HepG2 (cell line): Measurements from ENCODE around the gene CHRNA3. TPM values are rescaled to one million over a fixed set of nuclear protein-coding genes. Genes with fewer than 3 reads are reported as not detected.
A peak's percentile ranks its signal among the peaks of the same experiment; 100 is the strongest.

Source experiments
- ATAC-seq: fragments of 200-7000 bp; cut with Tn5 transposase; 3 replicates; pipeline ENCODE4 v1.9.1; 2020; ENCODE audit warnings: mild to moderate bottlenecking, moderate library complexity
- BruUV-seq: library from RNA; stranded (reverse); fragments of 400-500 nt; replicated peaks from 2 replicates; lab custom pipeline; 2021; lab: Mats Ljungman, UMichigan
- CTCF ChIA-PET: fragments of 300-600 bp; formaldehyde crosslinking; extraction: SDS; loops from one replicate; lab custom pipeline; 2021; ENCODE audit warnings: low total read pairs, inconsistent platforms, low intra/inter-chr PET ratio; lab: Yijun Ruan, JAX
- POLR2A ChIA-PET: fragments of 350-600 bp; sonication (Branson Sonifier 250); formaldehyde crosslinking; loops from one replicate; lab custom pipeline; 2020; ENCODE audit warnings: antibody characterized with exemption, inconsistent platforms; lab: Yijun Ruan, JAX
- DNase-seq: peaks from one replicate; pipeline ENCODE4 v3.0.0-alpha.2; 2015; ENCODE audit warnings: low spot score
- FAIRE-seq: peaks from 3 replicates; lab custom pipeline; 2011; peaks lifted over from hg19 to GRCh38; lab: Jason Lieb, UNC
- H2AFZ ChIP-seq: one replicate; pipeline ENCODE4 v1.6.1; 2011; ENCODE audit warnings: low read length, inconsistent platforms
- H3K27ac ChIP-seq: fragments of 300-600 bp; 3 replicates; pipeline ENCODE4 v1.8.0; 2011; ENCODE audit warnings: mixed run types, mild to moderate bottlenecking, mixed read lengths, low read length, inconsistent platforms; ENCODE audit not compliant: insufficient read depth; ENCODE audit errors: extremely low read length
- H3K27me3 ChIP-seq, 2 experiments: fragments of 200-600 bp in 1 of 2; 2 replicates in 1 of 2; 3 replicates in 1 of 2; pipeline versions ENCODE4 v1.6.0 to v1.8.0; 2011; ENCODE audit warnings: low read length in 2 of 2, mild to moderate bottlenecking in 2 of 2, moderate library complexity in 2 of 2, inconsistent platforms in 1 of 2; ENCODE audit not compliant: insufficient read depth in 2 of 2, control insufficient read depth in 1 of 2
- H3K36me3 ChIP-seq, 2 experiments: fragments of 200-600 bp in 1 of 2; replicated peaks in 1 of 2; 2 replicates in 1 of 2; 3 replicates in 1 of 2; pipeline versions ENCODE4 v1.5.1 to v1.8.0; 2011; ENCODE audit warnings: low read length in 2 of 2, inconsistent platforms in 1 of 2; ENCODE audit not compliant: insufficient read depth in 2 of 2, control insufficient read depth in 1 of 2
- H3K4me1 ChIP-seq: 2 replicates; pipeline ENCODE4 v1.5.1; 2012; ENCODE audit warnings: low read length, inconsistent platforms; ENCODE audit not compliant: insufficient read depth
- H3K4me2 ChIP-seq: 2 replicates; pipeline ENCODE4 v1.6.0; 2011; ENCODE audit warnings: low read depth, low read length, inconsistent platforms
- H3K4me3 ChIP-seq, 3 experiments: fragments of 200-600 bp in 1 of 3; sonication (generic), shearing (Covaris generic) in 1 of 3; replicated peaks in 1 of 3; 2 replicates each; pipeline ENCODE4 v1.5.1; 2011 to 2016; ENCODE audit warnings: low read length in 3 of 3, inconsistent platforms in 2 of 3, low read depth in 2 of 3, mild to moderate bottlenecking in 2 of 3, control low read depth in 1 of 3, mixed read lengths in 1 of 3; ENCODE audit not compliant: insufficient read depth in 1 of 3
- H3K79me2 ChIP-seq: one replicate; pipeline ENCODE4 v1.6.1; 2011; ENCODE audit warnings: low read length, inconsistent platforms; ENCODE audit not compliant: insufficient read depth
- H3K9ac ChIP-seq: 2 replicates; pipeline ENCODE4 v1.6.0; 2011; ENCODE audit warnings: mild to moderate bottlenecking, low read depth, low read length, inconsistent platforms; ENCODE audit not compliant: insufficient read depth
- H3K9me3 ChIP-seq: 2 replicates; pipeline ENCODE4 v1.5.1; 2012; ENCODE audit warnings: mild to moderate bottlenecking, low read length
- H4K20me1 ChIP-seq: 2 replicates; pipeline ENCODE4 v1.6.0; 2011; ENCODE audit warnings: inconsistent platforms, mild to moderate bottlenecking, low read length, moderate library complexity; ENCODE audit not compliant: insufficient read depth
- ARNT ChIP-seq: fragments of 450-650 bp; IDR thresholded peaks from 2 replicates; pipeline ENCODE4 v1.6.1; 2017
- CBX1 ChIP-seq: IDR thresholded peaks from one replicate; pipeline ENCODE4 v1.6.1; 2016; ENCODE audit warnings: antibody characterized with exemption, low read depth
- HNRNPH1 ChIP-seq: fragments of 200-400 bp; formaldehyde crosslinking; optimal IDR thresholded peaks from 2 replicates; pipeline ENCODE3; 2017; ENCODE audit warnings: mild to moderate bottlenecking, low read depth, low read length
- IKZF1 ChIP-seq: fragments of 450-650 bp; IDR thresholded peaks from 2 replicates; pipeline ENCODE4 v1.7.1; 2016
- MAF1 ChIP-seq: sonication (generic); formaldehyde crosslinking; IDR thresholded peaks from 2 replicates; pipeline ENCODE4 v1.5.0; 2020; ENCODE audit warnings: missing genetic modification reagents, borderline replicate concordance
- NFRKB ChIP-seq: fragments of 450-650 bp; IDR thresholded peaks from 2 replicates; pipeline ENCODE4 v1.6.1; 2017
- THAP11 ChIP-seq: IDR thresholded peaks from 2 replicates; pipeline ENCODE4 v1.6.1; 2016; ENCODE audit warnings: missing biosample characterization, missing genetic modification reagents
- ZNF33B ChIP-seq: sonication (generic); formaldehyde crosslinking; IDR thresholded peaks from 2 replicates; pipeline ENCODE4 v1.5.1; 2020; ENCODE audit warnings: mild to moderate bottlenecking, missing genetic modification reagents
- ZNF354B ChIP-seq: sonication (generic); formaldehyde crosslinking; IDR thresholded peaks from 2 replicates; pipeline ENCODE4 v1.8.0; 2022; ENCODE audit warnings: mild to moderate bottlenecking, missing genetic modification reagents
- ZNF549 ChIP-seq: sonication (generic); formaldehyde crosslinking; IDR thresholded peaks from 2 replicates; pipeline ENCODE4 v1.5.0; 2020; ENCODE audit warnings: missing genetic modification reagents
- ZNF616 ChIP-seq: sonication (generic); formaldehyde crosslinking; IDR thresholded peaks from 2 replicates; pipeline ENCODE4 v1.5.0; 2020; ENCODE audit warnings: low read depth, mild to moderate bottlenecking, missing genetic modification reagents
- ZNF670 ChIP-seq: sonication (generic); formaldehyde crosslinking; IDR thresholded peaks from 2 replicates; pipeline ENCODE4 v1.8.0; 2022; ENCODE audit warnings: mild to moderate bottlenecking, missing genetic modification reagents, borderline replicate concordance
- ZNF672 ChIP-seq: sonication (generic); formaldehyde crosslinking; IDR thresholded peaks from 2 replicates; pipeline ENCODE4 v1.8.1; 2022; ENCODE audit warnings: missing genetic modification reagents
- WGBS: methylation state at CpG from one replicate; pipeline ENCODE4 v1.1.6; 2017; ENCODE audit warnings: low lambda C conversion rate; 5-methylcytosine and 5-hydroxymethylcytosine counted together
- in situ Hi-C: cut with HindIII; loops from 2 replicates; pipeline ENCODE4 v1.10.0; 2017; ENCODE audit warnings: low pct_unique_long_range_greater_than_20kb; ENCODE audit not compliant: extremely low pct_ligation_motif_present
- intact Hi-C: fragments of 100-400 bp; cut with micrococcal nuclease; formaldehyde crosslinking; loops from one replicate; pipeline ENCODE4 v1.10.0; 2022; ENCODE audit not compliant: unreplicated experiment
- polyA plus RNA-seq, 8 experiments: library from polyadenylated mRNA; depleted of rRNA in 3 of 8; stranded (reverse) in 7 of 8; unstranded in 1 of 8; fragments of >200 nt; fragmentation: Illumina TruSeq in 4 of 8; extraction: Trizol in 4 of 8; gene quantifications; 2 replicates each; pipeline versions ENCODE4 v1.2.1 to v1.2.3, GENCODE V29; 2011 to 2016; ENCODE audit warnings: low read depth in 4 of 8, missing spikeins in 1 of 8, mixed read lengths in 1 of 8; ENCODE audit not compliant: insufficient read depth in 1 of 8
- total RNA-seq, 5 experiments: library from RNA; depleted of rRNA; stranded (reverse); fragments of >200 nt; fragmentation: Illumina TruSeq; extraction: Trizol; gene quantifications; 2 replicates each; pipeline ENCODE4 v1.2.3, GENCODE V29; 2016; ENCODE audit warnings: low read depth in 1 of 5
- TF ChIP-seq, protein P1 (sequence below): sonication (generic); formaldehyde crosslinking; IDR thresholded peaks from 2 replicates; pipeline ENCODE4 v1.8.1; 2023; ENCODE audit warnings: mild to moderate bottlenecking, moderate library complexity, missing genetic modification reagents
- TF ChIP-seq, protein P2 (sequence below): sonication (generic); formaldehyde crosslinking; IDR thresholded peaks from 2 replicates; pipeline ENCODE4 v1.5.1; 2020; ENCODE audit warnings: mild to moderate bottlenecking, missing genetic modification reagents

The CHRNA3 gene
- total and polyA plus RNA-seq, 2 of the 13 experiments (the other 11 are each of a cell fraction or from before 2014, with no cell fraction given), result not detected

DNA sequence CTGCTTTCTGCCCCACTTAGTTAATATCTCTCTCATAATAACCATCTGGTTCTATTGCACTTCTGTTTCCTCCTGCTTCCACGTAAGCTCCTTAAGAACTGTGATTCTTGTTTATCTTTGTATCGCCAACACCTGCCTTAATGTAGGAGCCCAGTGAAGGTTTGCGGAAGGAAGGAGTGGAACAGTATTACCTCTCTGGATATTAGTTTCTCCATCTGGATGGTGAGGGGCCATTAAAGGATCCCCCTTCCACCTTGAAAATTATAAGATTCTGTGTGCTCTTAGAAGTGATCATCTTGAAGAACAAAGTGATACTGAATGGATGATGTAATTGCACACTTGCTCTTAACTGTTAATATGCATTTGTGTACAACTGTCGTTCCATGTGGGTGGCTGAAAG lies 53.3 kb downstream of the CHRNA3 start:
- no peaks in the 10 kb centered on the region for H4K20me1 ChIP-seq
- peaks cover 1% of the 10 kb centered on the region for H3K79me2 ChIP-seq
- in situ Hi-C loops, result no loop called here
- no TSS peak for BruUV-seq
- no peak overlapping the region for H3K9ac ChIP-seq
- no peak for FAIRE-seq
- H3K36me3 ChIP-seq, result no peaks in the 10 kb centered on the region
- no peak for ATAC-seq
- H3K9me3 ChIP-seq, result no peaks in the 10 kb centered on the region
- POLR2A ChIA-PET, result no interaction called here
- no peak overlapping the region for H3K4me2 ChIP-seq
- no peak for TF ChIP-seq ZNF616 (CRISPR knock-in tag)
- no peak for TF ChIP-seq IKZF1
- TF ChIP-seq ZNF670 (CRISPR knock-in tag), result no peak
- no peak for TF ChIP-seq ZNF33B (CRISPR knock-in tag)
- no peak for DNase-seq
- peaks cover 18% of the 10 kb centered on the region for H3K4me1 ChIP-seq
- no peaks in the 10 kb centered on the region for H3K27me3 ChIP-seq
- WGBS, result 100% methylated on average over 4 of the region's 4 CpGs
- no peak overlapping the region for H3K4me3 ChIP-seq
- no peak overlapping the region for H2AFZ ChIP-seq
- no peak overlapping the region for H3K27ac ChIP-seq
- intact Hi-C loops, result loop anchor here (10.0 kb wide), 2 partner anchors 63 to 263 kb away; partner anchors contain the start of gene HYKK
- CTCF ChIA-PET, result no interaction called here

DNA sequence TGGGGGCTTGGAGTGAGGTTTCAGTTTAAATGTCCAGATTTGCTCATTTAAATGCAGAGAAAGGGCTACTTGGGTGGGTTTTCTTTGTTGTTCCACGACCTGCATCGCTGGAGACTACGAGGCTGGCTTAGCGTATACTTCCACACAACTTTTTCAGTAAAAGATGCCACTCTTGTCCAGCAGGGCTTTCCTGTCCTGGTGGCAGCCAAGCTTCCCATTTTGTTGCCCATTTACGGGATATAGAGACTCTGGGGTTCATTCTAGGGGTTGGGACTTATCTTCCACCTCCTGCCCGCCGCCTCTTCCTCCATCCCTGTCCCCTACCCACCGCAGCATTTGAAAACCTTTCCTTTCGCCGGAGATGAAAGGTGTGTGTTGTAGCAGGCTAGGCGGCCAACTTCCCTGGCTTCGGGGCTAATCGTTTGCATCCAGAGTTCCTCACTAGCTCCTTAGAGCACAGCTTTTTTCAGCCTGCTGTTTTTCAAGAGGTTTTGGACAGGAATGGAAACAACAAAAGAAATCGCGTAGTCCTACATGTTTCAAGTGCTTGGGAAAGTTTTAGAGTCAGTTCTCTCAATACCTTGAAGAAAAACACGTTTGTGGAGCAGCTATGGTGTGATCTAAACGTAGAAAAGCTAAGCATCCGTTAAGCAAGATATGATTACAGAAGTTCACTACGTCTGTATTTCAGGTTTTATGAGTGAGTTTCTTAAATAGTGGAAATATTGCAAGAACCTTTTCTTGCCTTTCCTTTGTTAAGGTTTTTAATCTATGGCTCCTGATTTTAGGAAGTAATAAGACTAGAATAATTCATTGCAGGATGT lies 54.6 kb downstream of the CHRNA3 start:
- FAIRE-seq, result no peak
- TF ChIP-seq THAP11 (CRISPR knock-in tag), result no peak
- TF ChIP-seq HNRNPH1, result no peak
- TF ChIP-seq CBX1, result no peak
- no peak for TF ChIP-seq NFRKB
- no peak for TF ChIP-seq ZNF549 (CRISPR knock-in tag)
- no peak for TF ChIP-seq ARNT
- TF ChIP-seq ZNF672 (CRISPR knock-in tag), result no peak
- TF ChIP-seq MAF1, result no peak
- TF ChIP-seq, protein P1, sequence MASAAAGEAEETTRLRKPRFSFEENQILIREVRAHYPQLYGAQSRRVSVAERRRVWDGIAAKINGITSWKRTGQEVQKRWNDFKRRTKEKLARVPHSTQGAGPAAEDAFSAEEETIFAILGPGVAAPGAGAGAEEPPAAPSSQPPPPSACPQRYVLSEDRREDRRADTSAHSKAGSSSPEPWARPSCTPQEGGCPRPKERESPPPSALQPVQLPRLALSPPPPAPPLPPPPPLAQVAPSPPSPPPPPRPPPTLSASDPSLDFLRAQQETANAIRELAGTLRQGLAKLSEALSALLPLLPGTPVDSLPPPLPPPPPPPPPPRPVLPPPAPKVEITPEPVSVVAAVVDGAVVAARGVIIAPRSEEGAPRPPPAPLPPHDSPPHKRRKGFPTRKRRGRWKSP (CRISPR knock-in tag), result no peak
- no peak for TF ChIP-seq ZNF354B (CRISPR knock-in tag)
- TF ChIP-seq, protein P2, sequence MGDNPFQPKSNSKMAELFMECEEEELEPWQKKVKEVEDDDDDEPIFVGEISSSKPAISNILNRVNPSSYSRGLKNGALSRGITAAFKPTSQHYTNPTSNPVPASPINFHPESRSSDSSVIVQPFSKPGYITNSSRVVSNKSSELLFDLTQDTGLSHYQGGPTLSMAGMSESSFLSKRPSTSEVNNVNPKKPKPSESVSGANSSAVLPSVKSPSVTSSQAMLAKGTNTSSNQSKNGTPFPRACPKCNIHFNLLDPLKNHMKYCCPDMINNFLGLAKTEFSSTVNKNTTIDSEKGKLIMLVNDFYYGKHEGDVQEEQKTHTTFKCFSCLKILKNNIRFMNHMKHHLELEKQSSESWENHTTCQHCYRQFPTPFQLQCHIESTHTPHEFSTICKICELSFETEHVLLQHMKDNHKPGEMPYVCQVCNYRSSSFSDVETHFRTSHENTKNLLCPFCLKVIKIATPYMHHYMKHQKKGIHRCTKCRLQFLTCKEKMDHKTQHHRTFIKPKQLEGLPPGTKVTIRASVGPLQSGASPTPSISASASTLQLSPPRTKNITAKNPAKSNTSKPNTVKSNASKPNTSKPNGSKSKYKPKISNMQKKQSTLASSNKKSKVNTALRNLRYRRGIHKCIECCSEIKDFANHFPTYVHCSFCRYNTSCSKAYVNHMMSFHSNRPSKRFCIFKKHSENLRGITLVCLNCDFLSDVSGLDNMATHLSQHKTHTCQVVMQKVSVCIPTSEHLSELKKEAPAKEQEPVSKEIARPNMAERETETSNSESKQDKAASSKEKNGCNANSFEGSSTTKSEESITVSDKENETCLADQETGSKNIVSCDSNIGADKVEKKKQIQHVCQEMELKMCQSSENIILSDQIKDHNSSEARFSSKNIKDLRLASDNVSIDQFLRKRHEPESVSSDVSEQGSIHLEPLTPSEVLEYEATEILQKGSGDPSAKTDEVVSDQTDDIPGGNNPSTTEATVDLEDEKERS (CRISPR knock-in tag), result no peak

More for the DNA sequence above, 54.6 kb downstream of the CHRNA3 start:
- Histone ChIP-seq H3K4me1 (peaks cover 18% of the 10 kb centered on the region), H3K27ac (no peak overlapping the region), H4K20me1 (no peaks in the 10 kb centered on the region), H3K79me2 (peaks cover 1% of the 10 kb centered on the region), H3K27me3 (no peaks in the 10 kb centered on the region), H3K4me3 (peak overlapping the region; percentile 61 to 80 (median 73)), H3K4me2 (peak overlapping the region; percentile 91), H3K9me3 (no peaks in the 10 kb centered on the region), H2AFZ (peak overlapping the region; percentile 69), H3K36me3 (no peaks in the 10 kb centered on the region), H3K9ac (peak overlapping the region; percentile 50)
- 4% methylated on average over 16 of the region's 19 CpGs for WGBS
- intact Hi-C loops (loop anchor here (1.0 to 10.0 kb wide), 3 partner anchors 26 to 261 kb away; partner anchors contain the start of genes HYKK and PSMA4), in situ Hi-C loops (no loop called here)
- peak; percentile 57 for ATAC-seq
- CTCF ChIA-PET, result no interaction called here
- peak; percentile 24 for DNase-seq
- POLR2A ChIA-PET, result interaction anchor here (0.7 to 2.6 kb wide), 6 partner anchors 18 to 128 kb away, joined by 3 to 40 read pairs (median 4); partner anchors contain the start of genes HYKK, IREB2 and PSMA4
- TSS peak; percentile 63 for BruUV-seq
